Ishikawa (cell line): ENCODE results near the gene SELENOI.

Experiments used
- EP300 ChIP-seq: IDR thresholded peaks from 2 replicates; pipeline ENCODE4 v1.6.1; 2012; ENCODE audit warnings: borderline replicate concordance
- FOXM1 ChIP-seq: IDR thresholded peaks from 2 replicates; pipeline ENCODE4 v1.6.1; 2012; ENCODE audit warnings: low read depth, borderline replicate concordance
- TEAD4 ChIP-seq: IDR thresholded peaks from 2 replicates; pipeline ENCODE4 v1.6.1; 2012
- TF ChIP-seq, protein P1 (sequence below): IDR thresholded peaks from 2 replicates; pipeline ENCODE4 v1.6.1; 2012; ENCODE audit warnings: low read depth, mild to moderate bottlenecking

DNA sequence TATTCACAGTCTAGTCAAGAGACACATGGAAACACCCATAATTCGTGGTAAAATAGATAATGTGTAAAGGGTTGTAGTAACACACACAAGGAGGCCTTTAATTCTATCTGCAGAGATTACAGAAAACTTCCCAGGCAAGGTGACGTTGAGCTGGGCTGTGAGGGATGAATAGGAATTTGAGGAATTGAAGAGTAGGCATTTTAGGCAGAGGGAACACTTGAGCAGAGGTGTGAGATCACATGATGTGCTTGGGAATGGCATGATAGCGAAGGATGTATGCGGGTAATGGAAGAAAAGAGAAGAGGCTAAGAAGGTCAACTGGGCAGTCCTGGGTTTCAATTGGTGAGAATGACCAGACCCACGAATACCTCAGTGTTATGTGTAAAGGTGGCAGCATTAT is 76.0 kb downstream of the SELENOI start:
- TF ChIP-seq TEAD4, result no peak
- TF ChIP-seq FOXM1, result no peak
- TF ChIP-seq, protein P1, sequence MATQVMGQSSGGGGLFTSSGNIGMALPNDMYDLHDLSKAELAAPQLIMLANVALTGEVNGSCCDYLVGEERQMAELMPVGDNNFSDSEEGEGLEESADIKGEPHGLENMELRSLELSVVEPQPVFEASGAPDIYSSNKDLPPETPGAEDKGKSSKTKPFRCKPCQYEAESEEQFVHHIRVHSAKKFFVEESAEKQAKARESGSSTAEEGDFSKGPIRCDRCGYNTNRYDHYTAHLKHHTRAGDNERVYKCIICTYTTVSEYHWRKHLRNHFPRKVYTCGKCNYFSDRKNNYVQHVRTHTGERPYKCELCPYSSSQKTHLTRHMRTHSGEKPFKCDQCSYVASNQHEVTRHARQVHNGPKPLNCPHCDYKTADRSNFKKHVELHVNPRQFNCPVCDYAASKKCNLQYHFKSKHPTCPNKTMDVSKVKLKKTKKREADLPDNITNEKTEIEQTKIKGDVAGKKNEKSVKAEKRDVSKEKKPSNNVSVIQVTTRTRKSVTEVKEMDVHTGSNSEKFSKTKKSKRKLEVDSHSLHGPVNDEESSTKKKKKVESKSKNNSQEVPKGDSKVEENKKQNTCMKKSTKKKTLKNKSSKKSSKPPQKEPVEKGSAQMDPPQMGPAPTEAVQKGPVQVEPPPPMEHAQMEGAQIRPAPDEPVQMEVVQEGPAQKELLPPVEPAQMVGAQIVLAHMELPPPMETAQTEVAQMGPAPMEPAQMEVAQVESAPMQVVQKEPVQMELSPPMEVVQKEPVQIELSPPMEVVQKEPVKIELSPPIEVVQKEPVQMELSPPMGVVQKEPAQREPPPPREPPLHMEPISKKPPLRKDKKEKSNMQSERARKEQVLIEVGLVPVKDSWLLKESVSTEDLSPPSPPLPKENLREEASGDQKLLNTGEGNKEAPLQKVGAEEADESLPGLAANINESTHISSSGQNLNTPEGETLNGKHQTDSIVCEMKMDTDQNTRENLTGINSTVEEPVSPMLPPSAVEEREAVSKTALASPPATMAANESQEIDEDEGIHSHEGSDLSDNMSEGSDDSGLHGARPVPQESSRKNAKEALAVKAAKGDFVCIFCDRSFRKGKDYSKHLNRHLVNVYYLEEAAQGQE, result no peak
- no peak for TF ChIP-seq EP300
